C4-2B (cell line): ENCODE measurements around the gene SFXN5.

Experiments used
- CTCF ChIP-seq: fragments of 450-650 bp; conservative IDR thresholded peaks from 2 replicates; pipeline ENCODE4 v1.5.1; 2017; ENCODE audit warnings: mild to moderate bottlenecking
- ZFX ChIP-seq: fragments of 450-650 bp; IDR thresholded peaks from 2 replicates; pipeline ENCODE4 v1.6.1; 2017

DNA sequence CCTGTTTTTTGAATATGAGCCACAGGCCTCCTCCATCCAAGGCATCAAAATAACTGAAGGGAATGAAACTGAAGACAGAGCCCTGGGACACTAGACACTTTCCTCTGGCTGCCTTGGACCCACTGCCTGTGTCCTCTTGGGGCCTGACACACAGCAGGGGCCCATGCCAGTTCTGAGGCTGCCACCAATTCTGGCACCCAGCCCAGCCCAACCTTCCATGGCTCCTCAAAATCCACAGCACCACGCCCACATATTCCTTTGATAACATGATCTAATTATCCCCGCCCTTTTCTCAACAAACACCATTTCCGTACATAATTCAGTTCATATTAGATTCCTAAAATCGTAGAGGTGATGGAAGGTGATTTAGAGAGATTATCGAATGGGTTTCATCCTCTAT lies 90.0 kb downstream of the SFXN5 start:
- TF ChIP-seq CTCF (no peak), ZFX (no peak)
